Endodermal cell (in vitro differentiated cells): ENCODE data around the gene ZSCAN29. TPM values are rescaled to one million over a fixed set of nuclear protein-coding genes. Genes with fewer than 3 reads are reported as not detected.
A peak's percentile ranks its signal among the peaks of the same experiment; 100 is the strongest.

ENCODE experiments used
- DNase-seq: peaks from one replicate; pipeline ENCODE4 v3.0.0-alpha.2; 2017
- H3K27ac ChIP-seq: 2 replicates; pipeline ENCODE4 v1.5.1; 2013; ENCODE audit warnings: mild to moderate bottlenecking, low read depth, low read length, moderate library complexity
- H3K27me3 ChIP-seq: 2 replicates; pipeline ENCODE4 v1.6.1; 2013; ENCODE audit warnings: mild to moderate bottlenecking, low read length, moderate library complexity; ENCODE audit not compliant: insufficient read depth, control insufficient read depth, poor library complexity, severe bottlenecking
- H3K36me3 ChIP-seq: 2 replicates; pipeline ENCODE4 v1.7.0; 2013; ENCODE audit warnings: mild to moderate bottlenecking, low read length, moderate library complexity; ENCODE audit not compliant: control insufficient read depth, insufficient read depth
- H3K4me1 ChIP-seq: one replicate; pipeline ENCODE4 v1.7.0; 2013; ENCODE audit warnings: low read length; ENCODE audit not compliant: control insufficient read depth, insufficient read depth
- H3K4me3 ChIP-seq: 2 replicates; pipeline ENCODE4 v1.5.1; 2013; ENCODE audit warnings: mild to moderate bottlenecking, low read length, moderate library complexity
- H3K9ac ChIP-seq: 2 replicates; pipeline ENCODE4 v1.6.1; 2013; ENCODE audit warnings: mild to moderate bottlenecking, low read length, moderate library complexity; ENCODE audit not compliant: poor library complexity, severe bottlenecking; ENCODE audit errors: extremely low read depth
- H3K9me3 ChIP-seq: 2 replicates; pipeline ENCODE4 v1.6.1; 2013; ENCODE audit warnings: mild to moderate bottlenecking, low read length, moderate library complexity; ENCODE audit not compliant: control insufficient read depth
- H3K27ac Mint-ChIP-seq: 2 replicates; pipeline ENCODE4 v1.8.0; 2020; ENCODE audit warnings: mixed read lengths
- H3K27me3 Mint-ChIP-seq: 2 replicates; pipeline ENCODE4 v1.8.0; 2021; ENCODE audit warnings: mild to moderate bottlenecking, mixed read lengths; ENCODE audit not compliant: insufficient read depth
- H3K36me3 Mint-ChIP-seq: 2 replicates; pipeline ENCODE4 v1.8.0; 2020; ENCODE audit warnings: low read depth, mixed read lengths
- H3K4me1 Mint-ChIP-seq: 2 replicates; pipeline ENCODE4 v1.8.0; 2020; ENCODE audit warnings: mixed read lengths
- H3K4me3 Mint-ChIP-seq: 2 replicates; pipeline ENCODE4 v1.8.0; 2020; ENCODE audit warnings: mild to moderate bottlenecking, moderate library complexity, mixed read lengths
- H3K9me3 Mint-ChIP-seq: 2 replicates; pipeline ENCODE4 v1.8.0; 2020; ENCODE audit warnings: mild to moderate bottlenecking, mixed read lengths
- CTCF ChIP-seq: fragments of 200-600 bp; sonication (generic); conservative IDR thresholded peaks from 2 replicates; pipeline ENCODE4 v1.5.0; 2021; ENCODE audit warnings: antibody characterized with exemption, mild to moderate bottlenecking
- WGBS, 2 experiments: methylation state at CpG; one replicate each; pipeline versions ENCODE4 v1.1.5 to v1.1.7; 2013; ENCODE audit warnings: missing lambda C conversion rate in 2 of 2, mixed read lengths in 1 of 2; ENCODE audit not compliant: insufficient coverage in 1 of 2, insufficient read length in 1 of 2; 5-methylcytosine and 5-hydroxymethylcytosine counted together
- long read RNA-seq, 4 experiments: library from polyadenylated mRNA in 2 of 4; library from RNA in 1 of 4; library from capped mRNA in 1 of 4; stranded (forward) in 3 of 4; unstranded in 1 of 4; transcript quantifications; one replicate each; pipeline ENCODE4 v2.0.0, GENCODE V29; 2020 to 2021; ENCODE audit warnings: inconsistent platforms in 1 of 4
- polyA plus RNA-seq, 2 experiments: library from polyadenylated mRNA; stranded (reverse); fragments of 50-300 nt; gene quantifications; one replicate each; pipeline ENCODE4 v1.2.3, GENCODE V29; 2013
- total RNA-seq, 2 donors: library from RNA; stranded (reverse); fragmentation: NEBNext Ultra II Directional in 1 of 2; extraction: Animal tissue kit (Norgen Biotek cat#: 25700) in 1 of 2; gene quantifications; 2 replicates in 1 of 2; 3 replicates in 1 of 2; pipeline ENCODE4 v1.2.1, GENCODE V29; 2021

The ZSCAN29 gene
- total RNA-seq = 10 to 100 TPM; 44.3 to 45.1 TPM
- 36.8 TPM for polyA plus RNA-seq (2013, experiment 1 of 2)
- polyA plus RNA-seq (2013, experiment 2 of 2) = 33.1 TPM
- long read RNA-seq, experiment 1, partial matches to known transcripts = 0 of 9 reads
- long read RNA-seq, experiment 1, other reads (novel, unspliced or antisense) = 9 of 9 reads
- long read RNA-seq, experiment 2, full-length matches to known transcripts = 1 of 19 reads
- long read RNA-seq, experiment 2, partial matches to known transcripts = 4 of 19 reads
- long read RNA-seq, experiment 2, other reads (novel, unspliced or antisense) = 14 of 19 reads
- long read RNA-seq, experiment 3, partial matches to known transcripts = 1 of 3 reads
- long read RNA-seq, experiment 3, other reads (novel, unspliced or antisense) = 2 of 3 reads
- long read RNA-seq, experiment 4, partial matches to known transcripts = 1 of 4 reads
- long read RNA-seq, experiment 4, other reads (novel, unspliced or antisense) = 3 of 4 reads

- peak; percentile 76 for TF ChIP-seq CTCF
- H3K9me3 Mint-ChIP-seq = no peaks in the 10 kb centered on the region
- peaks cover 33% of the 10 kb centered on the region for H3K36me3 ChIP-seq
Measured at GRCh38 chr15:43370975-43371974, at the start of gene ZSCAN29, which contains the start of gene TUBGCP4. TSS of gene ZSCAN29 (minus strand) at chr15:43371043. CDS start at chr15:43369913, 1,130 bp downstream. TSS of gene TUBGCP4 (plus strand) at chr15:43371101. CDS start at chr15:43371355, 254 bp downstream.

GRCh38 chr15:43420435-43420834 is 49.6 kb upstream of the ZSCAN29 start:
- Mint-ChIP-seq H3K9me3 (no peaks in the 10 kb centered on the region), H3K27me3 (no peaks in the 10 kb centered on the region), H3K36me3 (peaks cover 79% of the 10 kb centered on the region), H3K27ac (no peak overlapping the region), H3K4me1 (peaks cover 11% of the 10 kb centered on the region), H3K4me3 (no peak overlapping the region)
- Histone ChIP-seq H3K9me3 (no peaks in the 10 kb centered on the region), H3K27ac (no peak overlapping the region), H3K9ac (no peak overlapping the region), H3K27me3 (no peaks in the 10 kb centered on the region), H3K4me1 (peaks cover 16% of the 10 kb centered on the region), H3K36me3 (peaks cover 97% of the 10 kb centered on the region), H3K4me3 (no peak overlapping the region)
- TF ChIP-seq CTCF = no peak
- WGBS, 2 experiments = 93 to 98% methylated on average over 7 to 10 of the region's 10 CpGs
- DNase-seq = no peak

More at GRCh38 chr15:43370975-43371974, at the start of gene ZSCAN29, which contains the start of gene TUBGCP4:
- H3K27me3 ChIP-seq = no peaks in the 10 kb centered on the region
- H3K9ac ChIP-seq = peak within 1 kb of the TSS; percentile 71
- H3K4me1 Mint-ChIP-seq = peaks cover 34% of the 10 kb centered on the region
- peaks cover 5% of the 10 kb centered on the region for H3K4me1 ChIP-seq
- H3K27ac Mint-ChIP-seq = peak within 1 kb of the TSS; percentile 95
- peak within 1 kb of the TSS; percentile 34 for H3K27ac ChIP-seq
- no peaks in the 10 kb centered on the region for H3K9me3 ChIP-seq
- H3K4me3 ChIP-seq = peak within 1 kb of the TSS; percentile 95
- peak; percentile 97 for DNase-seq
- peaks cover 2% of the 10 kb centered on the region for H3K27me3 Mint-ChIP-seq
- peaks cover 34% of the 10 kb centered on the region for H3K36me3 Mint-ChIP-seq
- 0 to 1% methylated on average over 24 to 65 of the region's 66 CpGs for WGBS, 2 experiments
- H3K4me3 Mint-ChIP-seq = peak within 1 kb of the TSS; percentile 89

GRCh38 chr15:43414196-43414595 is 43.4 kb upstream of the ZSCAN29 start:
- Histone ChIP-seq H3K4me1 (peaks cover 17% of the 10 kb centered on the region), H3K9me3 (no peaks in the 10 kb centered on the region), H3K9ac (no peak overlapping the region), H3K36me3 (peaks cover 94% of the 10 kb centered on the region), H3K27ac (no peak overlapping the region), H3K4me3 (no peak overlapping the region), H3K27me3 (no peaks in the 10 kb centered on the region)
- no peak for DNase-seq
- H3K4me3 Mint-ChIP-seq = no peak overlapping the region
- no peak overlapping the region for H3K27ac Mint-ChIP-seq
- H3K36me3 Mint-ChIP-seq = peaks cover 78% of the 10 kb centered on the region
- H3K27me3 Mint-ChIP-seq = no peaks in the 10 kb centered on the region
- no peaks in the 10 kb centered on the region for H3K9me3 Mint-ChIP-seq
- no peak for TF ChIP-seq CTCF
- H3K4me1 Mint-ChIP-seq = peaks cover 15% of the 10 kb centered on the region
